Kidney glomerular epithelial cell (primary cell): ENCODE measurements around the gene C6orf120.
A peak's percentile ranks its signal among the peaks of the same experiment; 100 is the strongest.

ENCODE experiments used
- DNase-seq: peaks from one replicate; lab custom pipeline; 2025; lab: John Stamatoyannopoulos, UW

Gene C6orf120

DNA sequence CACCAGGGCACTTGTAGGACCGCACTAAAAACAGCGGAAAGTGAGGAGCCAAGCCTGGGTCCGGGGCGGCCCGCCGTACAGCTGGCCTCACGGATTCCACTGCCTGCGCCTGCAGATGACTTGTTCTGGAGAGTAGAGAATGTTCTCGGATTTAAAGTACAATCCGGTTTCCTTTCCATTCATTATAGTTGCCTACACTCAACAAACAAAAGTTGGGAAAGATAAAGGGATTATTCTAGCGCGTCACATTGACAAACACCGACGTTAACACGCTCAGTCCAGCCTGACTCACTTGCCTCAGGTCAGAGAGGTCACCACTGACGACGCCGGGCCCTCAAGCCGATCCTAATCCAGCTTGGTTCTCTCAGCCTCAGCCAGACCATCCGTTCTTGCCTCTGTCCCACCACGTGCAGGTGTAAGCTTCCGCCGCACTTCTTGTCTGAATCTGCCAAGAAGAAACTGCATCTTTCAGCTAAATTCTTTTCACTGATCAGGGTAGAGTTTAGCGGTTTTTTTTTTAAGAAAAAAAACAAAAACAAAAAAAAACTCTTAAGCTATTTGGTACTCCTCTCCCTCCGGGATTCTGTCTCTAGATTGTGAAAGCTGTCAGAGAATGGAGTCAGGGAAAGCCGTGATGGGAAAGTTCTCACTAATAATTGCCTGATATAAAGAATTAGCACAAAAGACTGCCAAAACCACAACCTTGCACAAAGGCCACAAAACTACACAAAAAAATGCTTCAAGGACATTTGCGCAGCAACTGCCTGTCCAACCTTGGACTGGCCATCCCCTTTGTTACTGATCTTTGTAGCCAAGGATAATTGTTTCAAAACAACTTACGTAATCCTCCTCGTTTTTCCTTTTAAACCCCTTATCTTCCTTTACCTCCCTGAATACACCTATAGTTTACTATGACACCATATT lies 23.5 kb downstream of the C6orf120 start:
- peak; percentile 41 for DNase-seq

DNA sequence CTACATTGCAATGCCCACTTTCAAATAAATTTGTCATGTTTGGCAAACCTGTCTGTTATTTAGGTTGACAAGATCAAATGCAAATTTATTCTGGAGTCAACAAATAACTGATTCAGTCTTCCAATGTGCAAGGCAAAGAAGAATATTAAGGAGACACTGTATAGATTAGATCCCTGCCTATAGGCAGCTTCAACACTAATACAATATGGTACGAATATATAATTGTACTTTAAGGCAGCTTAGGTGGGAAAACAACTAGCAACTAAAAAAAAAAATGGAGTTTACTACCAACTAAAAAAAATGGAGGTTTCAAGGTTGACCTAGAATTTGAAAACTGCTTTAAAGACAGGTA lies 24.1 kb downstream of the C6orf120 start:
- DNase-seq = no peak

DNA sequence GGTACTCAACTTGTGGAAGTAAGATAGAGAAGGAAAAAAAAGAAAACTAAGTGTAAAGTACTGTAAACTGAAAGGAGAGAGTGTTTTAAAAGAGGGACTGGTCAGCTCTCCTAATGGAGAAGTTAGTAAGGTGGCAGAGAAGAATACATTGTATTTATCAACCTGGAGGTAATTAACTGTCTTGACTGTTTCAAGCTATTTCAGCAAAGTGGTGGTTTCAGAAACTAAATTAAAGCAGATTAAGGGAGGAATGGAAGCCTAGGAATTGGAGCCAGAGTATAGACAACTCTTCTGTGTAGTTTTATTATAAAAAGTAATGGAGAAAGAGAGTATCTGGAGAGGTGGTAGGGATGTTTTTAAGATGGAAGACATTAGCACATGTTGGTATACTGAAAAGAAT lies 25.0 kb downstream of the C6orf120 start:
- DNase-seq = no peak

DNA sequence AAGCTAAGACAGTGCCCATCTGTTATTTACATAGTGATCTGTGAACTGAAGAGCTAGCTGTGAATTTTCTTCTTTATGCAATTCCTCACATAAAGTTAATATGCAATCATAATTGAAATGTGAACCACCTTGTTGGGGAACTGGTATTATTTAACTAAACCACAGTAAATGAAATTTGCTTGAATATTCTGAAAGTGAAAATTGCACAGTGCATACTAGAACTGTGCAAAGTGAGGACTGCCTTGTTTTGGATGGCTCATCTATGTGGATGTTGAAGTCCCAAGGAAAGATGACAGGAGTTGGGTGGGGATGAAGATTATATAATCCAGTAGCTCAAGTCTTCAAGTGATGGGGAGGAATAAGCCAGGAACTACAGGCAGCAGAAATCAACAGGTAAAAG lies 28.0 kb downstream of the C6orf120 start:
- no peak for DNase-seq

DNA sequence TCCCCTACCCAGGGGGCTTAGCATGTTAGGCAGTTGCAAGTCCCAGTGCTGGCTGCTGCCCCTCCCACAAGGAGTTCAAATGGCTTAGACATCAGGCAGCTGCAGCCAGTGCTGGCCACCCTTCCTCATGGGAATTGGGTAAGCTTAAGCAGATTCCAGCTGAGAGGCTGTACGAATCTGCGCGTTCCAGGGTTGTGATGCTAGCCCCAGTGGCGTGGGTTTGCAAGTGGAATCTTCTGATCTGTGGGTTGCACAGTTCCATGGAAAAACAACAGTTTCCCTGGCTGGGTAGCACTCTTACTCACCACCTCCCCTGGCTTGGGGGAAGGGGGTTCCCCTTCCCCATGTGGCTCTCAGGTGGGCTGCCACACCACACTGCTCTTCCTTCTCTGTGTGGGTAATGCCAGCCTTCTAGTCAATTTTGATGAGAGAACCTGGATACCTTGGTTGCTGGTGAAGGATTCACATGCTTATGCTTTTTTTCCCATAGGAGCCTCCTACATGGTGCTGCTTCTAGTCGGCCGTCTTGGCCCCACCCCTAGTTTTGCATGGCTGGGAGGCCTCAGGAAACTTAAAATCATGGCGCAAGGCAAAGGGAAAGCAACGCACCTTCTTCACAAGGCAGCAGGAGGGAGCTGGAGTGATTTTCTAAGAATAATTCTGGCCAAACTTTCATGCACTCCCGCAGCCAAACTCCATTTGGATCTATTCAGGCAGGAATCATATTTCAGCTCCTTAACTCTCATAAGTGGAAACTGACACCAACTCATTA lies 36.5 kb downstream of the C6orf120 start:
- DNase-seq = no peak

DNA sequence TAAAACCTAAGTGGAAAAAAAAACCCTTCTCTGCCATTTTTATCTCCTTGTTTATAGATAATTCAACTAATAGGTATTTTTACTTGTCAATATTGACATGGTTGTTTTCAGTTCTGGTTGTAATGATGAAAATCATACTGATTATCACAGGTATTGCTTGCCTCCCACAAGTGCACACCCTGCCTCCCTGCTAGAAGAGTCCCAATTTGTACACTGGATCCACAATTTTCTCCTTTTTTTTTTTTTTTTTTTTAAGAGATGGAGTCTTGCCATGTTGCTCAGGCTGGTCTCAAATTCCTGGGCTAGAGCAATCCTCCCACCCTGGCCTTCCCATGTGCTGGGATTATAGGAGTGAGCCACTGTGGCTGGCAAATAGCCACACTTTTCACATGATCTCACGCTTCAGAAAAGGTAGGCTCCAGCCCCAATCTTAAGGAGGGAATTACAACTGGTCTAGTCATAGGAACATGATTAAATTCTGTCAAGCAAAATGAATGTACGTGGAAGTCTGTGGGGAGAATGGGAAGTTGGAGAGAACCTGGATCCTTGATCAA lies 37.1 kb downstream of the C6orf120 start:
- no peak for DNase-seq

DNA sequence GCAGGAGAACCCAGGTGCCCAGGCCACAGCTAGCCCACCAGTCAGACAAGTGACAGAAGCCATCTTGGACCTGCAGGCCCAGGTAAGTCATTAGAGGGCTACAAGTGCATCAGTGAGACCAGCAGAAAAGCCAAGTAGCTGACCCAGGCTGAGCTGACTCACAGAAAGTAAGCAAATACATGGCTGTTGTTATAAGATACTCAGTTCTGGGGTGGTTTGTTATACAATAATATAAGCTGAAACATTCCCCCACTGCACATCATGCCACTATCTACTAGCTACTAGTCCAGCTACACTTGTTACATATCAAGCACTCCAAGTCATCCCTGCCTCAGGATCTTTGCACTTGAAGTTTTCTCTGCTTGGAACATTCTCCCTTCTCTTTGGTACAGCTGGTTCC lies 39.4 kb downstream of the C6orf120 start:
- no peak for DNase-seq

DNA sequence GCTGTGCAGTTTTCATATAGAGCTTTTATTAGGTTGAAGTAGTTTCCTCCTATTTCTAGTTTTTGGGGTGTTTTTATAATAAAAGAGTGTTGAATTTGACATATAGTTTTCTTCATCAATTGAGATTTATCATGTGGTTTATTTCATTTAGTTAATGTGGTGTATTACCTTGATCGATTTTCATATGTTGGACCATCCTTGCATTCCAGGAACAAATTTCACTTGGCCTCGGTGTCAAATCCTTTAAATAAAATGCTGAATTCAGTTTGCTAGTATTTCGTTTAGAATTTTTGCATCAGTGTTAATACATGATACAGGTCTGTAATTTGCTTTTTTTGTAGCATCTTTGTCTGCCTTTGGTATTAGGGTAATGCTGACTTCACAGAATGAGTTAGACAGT lies 43.5 kb downstream of the C6orf120 start:
- DNase-seq = no peak

DNA sequence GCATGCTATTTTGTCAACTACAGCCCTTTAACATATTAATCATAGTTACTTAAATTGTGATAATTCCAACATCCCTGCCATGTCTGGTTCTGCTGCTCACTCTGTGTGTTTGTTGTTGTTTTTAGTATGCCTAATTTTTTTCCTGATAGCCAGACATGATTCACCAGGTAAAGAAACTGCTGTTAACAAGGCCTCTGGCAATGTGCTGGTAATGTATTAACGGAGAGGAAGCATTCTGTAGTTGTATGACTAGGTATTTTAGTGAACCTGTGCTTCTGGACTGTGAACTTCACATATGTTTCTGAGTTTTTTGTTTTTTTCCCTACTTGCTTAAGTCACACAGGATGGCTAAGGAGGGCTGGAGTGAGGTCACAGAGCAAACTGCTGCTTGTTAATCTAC lies 44.6 kb downstream of the C6orf120 start:
- DNase-seq = no peak

DNA sequence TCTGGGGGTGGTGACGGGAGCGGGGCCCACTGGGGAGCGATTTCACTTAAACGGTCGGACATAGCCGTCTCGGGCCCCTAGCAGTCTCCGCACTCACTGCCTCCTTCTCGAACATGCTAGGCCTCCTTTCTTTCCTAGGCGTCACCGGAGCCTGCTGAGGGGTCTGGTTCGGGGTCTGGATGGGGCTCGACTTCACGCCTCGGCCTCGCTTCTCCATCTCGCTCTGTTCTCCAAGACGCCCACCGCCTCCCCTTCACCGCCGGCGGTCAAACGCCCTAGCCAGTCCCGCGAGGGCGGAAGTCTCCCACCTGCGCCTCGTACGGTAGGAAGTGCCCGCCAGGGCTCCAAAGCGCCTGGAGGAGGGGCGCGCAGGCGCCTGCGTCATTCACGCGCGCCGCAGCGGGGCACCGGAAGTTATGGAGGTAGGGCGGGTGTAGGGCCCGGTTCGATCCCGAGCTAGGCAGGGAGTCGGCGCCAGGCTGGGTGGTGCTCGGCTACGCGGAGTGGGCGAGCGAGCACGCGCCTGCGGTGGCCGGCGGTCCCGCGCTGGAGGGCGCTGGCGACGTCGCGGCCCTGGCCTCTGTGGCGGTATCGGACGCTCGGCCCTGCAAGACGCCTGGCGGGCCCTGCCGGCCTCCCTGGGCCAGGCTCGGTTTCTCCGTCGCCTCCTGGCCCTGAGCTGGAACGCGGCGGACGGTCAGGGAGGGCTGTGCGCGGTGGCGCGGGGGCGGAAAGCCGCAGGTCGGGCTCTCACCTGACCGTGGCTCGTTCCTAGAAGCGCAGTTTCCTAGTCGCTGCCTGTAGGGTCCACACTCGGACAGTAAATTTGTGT lies 49.5 kb downstream of the C6orf120 start, which contains the start of the genes DYNLT2 and ERMARD:
Gene DYNLT2 (minus strand): TSS at position 331 of the 832 bp plus-strand sequence. CDS start 114 bp downstream, at position 217.
Gene ERMARD (plus strand): TSS at position 381 of the 832 bp plus-strand sequence. CDS start 36 bp downstream, at position 417.
- peak; percentile 96 for DNase-seq

DNA sequence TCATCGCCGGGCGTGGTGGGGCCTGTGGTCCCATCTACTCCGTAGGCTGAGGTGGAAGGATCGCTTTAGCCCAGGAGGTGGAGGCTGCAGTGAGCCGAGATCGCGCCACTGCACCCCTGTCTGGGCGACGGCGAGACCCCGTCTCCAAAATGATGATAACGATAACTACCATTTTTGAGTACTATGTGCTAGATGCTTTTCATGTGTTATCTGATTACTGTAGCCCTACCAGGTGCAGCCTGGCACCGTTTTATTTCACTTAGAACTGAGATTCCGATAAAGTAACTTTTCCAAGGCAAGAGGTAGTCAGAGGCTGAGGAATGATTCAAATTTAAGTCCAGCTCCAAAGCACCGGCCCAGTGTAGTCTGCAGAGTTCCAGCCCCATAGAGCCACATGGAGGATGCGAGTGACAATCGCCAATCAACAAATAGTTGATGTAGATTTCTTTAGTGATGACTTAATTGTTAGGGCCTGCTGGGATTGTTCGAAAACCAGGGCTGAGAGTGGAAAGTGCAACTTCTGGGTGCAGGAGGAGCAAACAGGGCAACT lies 50.2 kb downstream of the C6orf120 start:
- no peak for DNase-seq
